Jurkat, Clone E6-1 (cell line): ENCODE measurements around the gene TEX52.
A peak's percentile ranks its signal among the peaks of the same experiment; 100 is the strongest.

Experiments
- DNase-seq: peaks from one replicate; pipeline ENCODE4 v3.0.0-alpha.2; 2011; ENCODE audit warnings: low read depth, low spot score
- H3K4me3 ChIP-seq: 2 replicates; pipeline ENCODE4 v1.5.1; 2011; ENCODE audit warnings: mild to moderate bottlenecking, low read length, control low read depth, moderate library complexity

Gene TEX52

GRCh38 chr12:2835691-2836403 lies 21.0 kb downstream of the TEX52 start:
- DNase-seq = no peak
- H3K4me3 ChIP-seq = no peak overlapping the region

GRCh38 chr12:2834581-2835491 lies 22.0 kb downstream of the TEX52 start, which contains the start of gene NRIP2:
Gene NRIP2 (minus strand): TSS chr12:2835035. CDS start chr12:2834983, 52 bp downstream.
- no peak for DNase-seq

DNA sequence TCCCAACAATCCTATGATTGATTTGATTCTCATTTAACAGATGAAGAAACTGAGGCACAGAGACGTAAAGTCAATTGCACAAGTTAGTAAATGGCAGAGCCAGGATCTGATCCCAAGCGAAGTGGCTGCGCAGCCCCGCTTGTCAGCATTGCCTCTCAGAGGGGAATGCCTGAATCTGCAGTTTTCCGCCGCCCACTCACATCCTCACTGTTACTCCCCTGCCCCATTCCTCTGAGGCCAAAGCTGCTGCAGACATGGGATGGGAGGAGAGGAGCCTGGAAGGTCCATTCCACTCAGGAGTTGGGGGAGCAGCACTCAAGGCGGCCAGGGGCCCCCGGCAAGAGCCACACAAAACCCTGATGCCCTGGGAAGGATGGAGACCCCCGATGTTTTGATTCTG lies 23.0 kb downstream of the TEX52 start:
- no peak overlapping the region for H3K4me3 ChIP-seq
- DNase-seq = no peak

More at GRCh38 chr12:2834581-2835491, 22.0 kb downstream of the TEX52 start, which contains the start of gene NRIP2:
- no peak within 1 kb of the TSS for H3K4me3 ChIP-seq

DNA sequence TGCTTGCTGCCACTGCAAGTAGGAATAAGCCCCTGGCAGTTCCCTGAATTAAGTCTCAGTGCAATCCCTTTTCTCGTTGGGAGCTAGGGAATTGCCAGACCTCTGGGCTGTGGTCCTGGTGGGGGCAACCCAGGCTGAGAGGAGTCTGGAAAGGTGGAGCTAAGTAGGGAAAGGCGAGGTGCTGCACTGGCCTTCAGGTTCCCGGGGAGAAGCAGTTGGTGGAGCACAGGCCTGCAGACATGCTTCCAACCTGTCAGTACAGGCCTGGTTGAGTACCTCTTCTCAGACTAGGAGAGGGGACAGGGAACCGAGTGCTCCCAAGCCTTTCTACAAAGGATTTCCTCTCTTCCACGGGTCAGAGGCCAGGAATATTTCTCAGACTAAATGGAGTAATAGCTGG lies 23.5 kb downstream of the TEX52 start:
- H3K4me3 ChIP-seq = no peak overlapping the region
- no peak for DNase-seq

DNA sequence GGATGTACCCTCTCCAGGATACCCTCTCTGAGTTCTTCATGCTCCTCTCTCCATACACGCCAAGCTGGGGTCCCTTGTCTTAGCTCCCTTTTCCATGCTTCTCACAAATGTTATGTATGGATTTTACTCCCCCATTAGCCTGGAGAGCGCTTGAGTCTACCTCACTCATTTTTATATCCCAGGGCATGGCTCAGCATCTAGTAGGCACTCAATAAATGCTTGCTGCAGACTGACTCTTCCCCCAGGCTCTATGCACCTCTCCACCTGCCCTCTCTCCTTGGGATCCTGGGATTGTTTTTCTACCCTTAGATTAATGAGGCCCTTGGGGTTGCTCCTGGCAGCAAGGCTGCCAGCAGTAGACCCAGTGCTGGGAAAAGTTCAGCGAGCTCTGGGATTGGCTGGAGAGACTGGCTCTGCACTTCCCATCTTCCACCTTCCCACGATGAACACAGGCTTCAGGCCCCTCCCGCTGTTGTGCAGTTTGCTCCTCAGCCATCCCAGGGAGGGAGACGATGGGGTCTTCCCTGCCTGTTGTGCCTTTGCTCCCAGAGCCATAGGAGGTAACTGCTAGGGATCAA lies 24.2 kb downstream of the TEX52 start:
- H3K4me3 ChIP-seq = no peak overlapping the region
- DNase-seq = no peak

DNA sequence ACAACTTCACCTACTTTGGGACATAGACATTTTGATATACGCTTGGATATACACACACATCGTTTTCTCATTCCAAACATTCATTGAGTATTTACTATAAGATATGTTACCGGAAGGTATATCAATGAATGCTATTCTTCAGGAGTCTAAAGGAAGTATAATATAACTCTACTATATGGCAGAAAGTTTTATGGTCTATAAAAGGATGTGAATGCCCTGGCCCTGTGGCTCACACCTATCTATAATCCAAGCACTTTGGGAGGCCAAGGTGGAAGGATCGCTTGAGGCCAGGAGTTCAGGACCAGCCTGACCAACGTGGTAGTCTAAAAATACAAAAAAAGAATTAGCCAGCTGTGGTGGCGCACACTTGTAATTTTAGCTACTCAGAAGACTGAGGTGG lies 27.6 kb downstream of the TEX52 start:
- no peak overlapping the region for H3K4me3 ChIP-seq
- no peak for DNase-seq

GRCh38 chr12:2826721-2827515 lies 29.9 kb downstream of the TEX52 start:
- no peak for DNase-seq
- H3K4me3 ChIP-seq = no peak overlapping the region

DNA sequence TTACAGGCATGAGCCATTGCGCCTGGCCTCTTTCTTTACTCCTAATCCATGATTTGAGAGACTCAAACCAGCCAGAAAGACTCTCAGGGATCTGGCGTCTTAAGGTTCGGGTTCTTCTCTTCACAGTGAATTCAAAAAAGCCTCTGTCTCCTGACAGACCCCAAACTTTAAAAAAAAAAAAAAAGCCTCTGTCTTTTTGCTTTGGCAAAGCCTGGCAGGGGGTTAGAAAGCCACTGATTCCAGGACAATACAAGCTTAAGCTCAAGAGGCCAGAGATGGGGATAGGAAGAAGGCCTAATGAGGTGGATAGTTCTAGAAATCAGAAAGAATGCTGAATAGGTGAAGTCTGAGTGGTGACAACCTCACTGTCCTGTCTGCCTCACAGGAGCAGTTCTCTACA lies 30.8 kb downstream of the TEX52 start:
- DNase-seq = no peak
- no peak overlapping the region for H3K4me3 ChIP-seq

DNA sequence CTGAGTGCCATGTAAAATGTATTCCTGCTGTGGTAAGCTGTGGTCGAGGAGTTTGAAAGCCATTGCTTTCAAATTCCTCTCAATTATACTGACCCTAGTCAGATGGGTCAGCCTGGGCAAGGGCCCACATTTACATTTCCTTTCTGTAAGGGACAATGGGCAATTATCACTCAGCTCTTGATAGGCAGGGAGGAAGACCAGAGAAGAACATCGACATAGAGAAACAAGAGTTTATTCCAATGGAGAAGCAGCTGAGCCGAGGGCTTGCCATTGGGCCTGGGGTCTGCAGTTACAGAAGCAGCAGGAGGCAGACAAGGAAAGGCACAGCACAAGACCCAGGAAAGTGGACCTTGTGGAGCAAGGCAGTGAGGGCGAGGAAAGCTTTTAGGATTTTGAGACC lies 31.7 kb downstream of the TEX52 start:
- DNase-seq = no peak
- H3K4me3 ChIP-seq = no peak overlapping the region

- no peak for DNase-seq
Observed at GRCh38 chr12:2824541-2824940, 32.3 kb downstream of the TEX52 start.

GRCh38 chr12:2823483-2823882 lies 33.4 kb downstream of the TEX52 start:
- DNase-seq = no peak
- H3K4me3 ChIP-seq = no peak overlapping the region

More at GRCh38 chr12:2824541-2824940, 32.3 kb downstream of the TEX52 start:
- no peak overlapping the region for H3K4me3 ChIP-seq

DNA sequence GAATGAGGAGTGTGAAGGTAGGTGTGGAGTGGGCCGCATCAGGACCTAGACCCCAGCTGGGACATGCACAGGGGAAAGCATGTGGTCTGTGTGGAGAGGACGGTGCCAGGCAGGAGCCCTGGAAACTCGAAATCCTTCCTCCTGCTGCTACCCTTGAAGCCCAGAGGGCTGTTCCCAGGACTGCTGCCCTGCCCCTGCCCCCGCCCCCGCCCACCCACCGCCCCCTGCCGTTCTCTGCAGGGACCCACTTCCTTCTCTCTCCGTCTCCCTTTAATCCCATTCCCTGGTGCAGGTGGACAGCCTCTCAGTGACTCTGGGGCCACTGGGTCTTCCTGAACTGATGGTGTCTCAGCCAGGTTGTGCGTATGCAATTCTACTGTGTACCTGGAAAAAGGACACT lies 36.4 kb downstream of the TEX52 start:
- no peak overlapping the region for H3K4me3 ChIP-seq
- no peak for DNase-seq

DNA sequence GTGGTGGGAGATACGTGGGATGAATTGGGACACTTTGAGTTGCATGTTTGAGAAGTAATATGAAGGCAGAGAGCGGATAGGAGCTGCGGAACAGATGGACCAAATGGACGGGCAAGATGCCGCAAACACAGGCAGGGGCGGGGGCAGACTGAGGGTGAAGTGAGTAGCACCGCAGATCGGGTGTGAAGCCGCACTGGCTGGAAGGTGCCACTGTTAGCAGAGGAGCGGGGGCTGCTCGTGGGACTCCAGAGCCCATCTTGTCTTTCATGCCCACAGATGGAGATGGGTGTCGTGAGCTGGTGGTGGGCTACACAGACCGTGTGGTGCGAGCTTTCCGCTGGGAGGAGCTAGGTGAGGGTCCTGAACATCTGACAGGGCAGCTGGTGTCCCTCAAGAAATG lies 37.0 kb downstream of the TEX52 start:
- H3K4me3 ChIP-seq = no peak overlapping the region
- DNase-seq = no peak

- DNase-seq = peak; percentile 68
- peak overlapping the region; percentile 91 for H3K4me3 ChIP-seq
Observed at GRCh38 chr12:2813214-2814185, 43.3 kb downstream of the TEX52 start.

DNA sequence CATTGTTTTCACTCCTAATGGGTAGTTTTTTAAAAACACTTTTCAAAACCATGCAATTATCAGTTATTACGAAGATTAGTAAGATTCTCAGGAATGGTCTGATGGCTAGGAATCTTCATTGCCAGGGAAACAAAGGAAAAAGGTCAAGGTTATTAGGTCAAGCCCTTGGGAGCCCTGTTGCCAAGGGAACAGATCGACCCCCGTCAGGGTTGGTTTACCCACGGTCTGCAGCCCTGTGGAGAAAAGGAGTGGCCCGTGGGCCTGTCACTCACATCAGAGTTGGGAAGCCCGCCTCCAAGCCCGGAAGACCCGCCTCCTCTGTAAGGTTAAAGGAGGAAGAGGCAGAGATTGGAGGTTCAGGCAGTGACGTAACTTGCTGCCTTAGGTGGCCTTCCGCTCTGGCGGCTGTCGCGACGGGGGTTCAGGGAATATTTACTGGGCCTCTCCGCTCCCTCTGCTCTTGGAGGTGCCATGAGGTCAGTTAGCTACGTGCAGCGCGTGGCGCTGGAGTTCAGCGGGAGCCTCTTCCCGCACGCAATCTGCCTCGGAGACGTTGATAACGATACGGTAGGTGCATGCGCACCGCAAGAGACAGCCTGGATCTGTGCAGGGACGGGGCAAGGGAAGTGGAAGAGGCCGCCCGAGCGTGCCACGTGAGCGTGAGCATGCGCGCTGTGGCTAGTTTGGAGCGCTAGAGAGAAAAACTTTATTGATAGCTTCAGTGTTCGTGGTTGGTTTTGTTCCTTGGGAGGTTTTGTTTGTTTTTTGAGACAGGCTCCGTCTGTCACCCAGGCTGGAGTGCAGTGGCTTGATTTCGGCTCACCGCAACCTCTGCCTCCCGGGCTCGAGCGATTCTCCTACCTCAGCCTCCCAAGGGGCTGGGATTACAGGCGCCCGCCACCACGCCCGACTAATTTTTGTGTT lies 44.3 kb downstream of the TEX52 start, which contains the start of gene ITFG2:
TSS of gene ITFG2 (plus strand) at position 379 of the 924 bp plus-strand sequence. CDS start at position 472, 93 bp downstream.
- H3K4me3 ChIP-seq = peak within 1 kb of the TSS; percentile 91

GRCh38 chr12:2811801-2812200 lies 45.0 kb downstream of the TEX52 start:
- DNase-seq = no peak
- H3K4me3 ChIP-seq = peak overlapping the region; percentile 91

More for the DNA sequence above, 44.3 kb downstream of the TEX52 start, which contains the start of gene ITFG2:
- peak; percentile 98 for DNase-seq

GRCh38 chr12:2806700-2807099 lies 50.1 kb downstream of the TEX52 start:
- DNase-seq = no peak
- H3K4me3 ChIP-seq = no peak overlapping the region
